Stimulated activated CD8-positive, alpha-beta memory T cell treated with anti-CD3 and anti-CD28 coated beads, Interleukin-12 subunit alpha, Interleukin-12 subunit beta, amount 100 ng/mL, for 24 hours (primary cell): ENCODE data around the gene HOXD10.

ENCODE experiments used
- DNase-seq: peaks from one replicate; pipeline ENCODE4 v3.0.0-alpha.2; 2020; ENCODE audit errors: extremely low read depth

The HOXD10 gene

DNA sequence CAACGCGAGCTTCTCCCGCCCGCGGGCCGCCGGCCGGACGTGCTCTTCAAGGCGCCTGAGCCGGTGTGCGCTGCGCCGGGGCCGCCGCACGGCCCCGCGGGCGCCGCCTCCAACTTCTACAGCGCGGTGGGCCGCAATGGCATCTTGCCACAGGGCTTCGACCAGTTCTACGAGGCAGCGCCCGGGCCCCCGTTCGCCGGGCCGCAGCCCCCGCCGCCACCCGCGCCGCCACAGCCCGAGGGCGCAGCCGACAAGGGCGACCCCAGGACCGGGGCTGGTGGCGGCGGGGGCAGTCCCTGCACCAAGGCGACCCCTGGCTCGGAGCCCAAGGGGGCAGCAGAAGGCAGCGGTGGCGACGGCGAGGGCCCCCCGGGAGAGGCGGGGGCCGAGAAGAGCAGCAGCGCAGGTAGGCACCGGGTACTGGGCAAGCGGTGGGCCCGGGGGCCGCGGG, 8.8 kb upstream of the HOXD10 start:
- DNase-seq: no peak

DNA sequence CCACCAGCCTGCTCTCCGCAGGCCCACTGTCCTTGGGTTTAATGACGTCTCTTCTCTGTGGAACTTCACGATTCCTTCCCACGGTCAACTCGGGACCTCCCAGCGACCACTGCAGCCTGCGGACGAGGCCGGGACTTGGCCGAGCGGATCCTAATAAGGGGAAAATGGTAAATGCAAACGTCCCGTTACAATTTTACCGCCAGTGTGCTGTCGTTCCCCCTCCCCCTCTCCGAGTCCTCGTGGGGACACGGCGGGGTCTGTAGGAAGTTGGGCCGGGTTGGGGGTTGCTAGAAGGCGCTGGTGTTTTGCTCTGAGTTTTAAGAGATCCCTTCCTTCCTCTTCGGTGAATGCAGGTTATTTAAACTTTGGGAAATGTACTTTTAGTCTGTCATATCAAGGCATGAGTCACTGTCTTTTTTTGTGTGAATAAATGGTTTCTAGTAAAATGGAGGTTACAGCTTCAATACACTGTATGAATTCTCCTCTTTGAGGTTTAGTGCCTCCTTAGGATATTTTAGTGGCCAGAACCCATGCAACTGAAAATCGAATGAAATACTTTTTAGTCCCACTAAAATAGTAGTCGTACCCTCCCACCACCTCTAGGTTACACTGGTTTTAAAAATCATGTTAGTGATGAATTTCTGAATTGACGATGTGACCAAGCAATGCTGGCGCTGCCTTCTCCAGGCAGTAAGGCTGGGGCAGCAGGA, 7.2 kb upstream of the HOXD10 start:
- no peak for DNase-seq

DNA sequence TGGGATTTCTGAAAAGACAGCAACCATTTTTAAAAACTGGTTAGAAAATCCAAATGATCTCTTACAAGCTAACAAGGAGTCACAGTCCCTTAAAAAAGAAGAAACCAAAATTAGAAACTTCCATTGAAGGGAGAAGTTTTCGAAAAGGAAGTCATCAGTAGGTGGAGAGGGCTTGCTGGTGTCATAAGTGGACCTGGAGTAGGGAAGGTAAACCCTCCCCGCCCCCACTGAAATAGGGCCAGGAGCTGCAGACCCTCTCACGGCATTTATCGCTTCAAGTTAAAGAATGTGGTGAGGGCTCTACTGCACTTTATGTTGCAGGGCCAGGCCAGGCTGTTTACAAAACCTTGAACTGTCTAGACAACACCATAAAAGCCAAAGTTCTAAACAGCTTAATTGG, 6.6 kb upstream of the HOXD10 start:
- no peak for DNase-seq

- no peak for DNase-seq
These were observed 5.9 kb upstream of the HOXD10 start for GRCh38 chr2:176110415-176111308.

DNA sequence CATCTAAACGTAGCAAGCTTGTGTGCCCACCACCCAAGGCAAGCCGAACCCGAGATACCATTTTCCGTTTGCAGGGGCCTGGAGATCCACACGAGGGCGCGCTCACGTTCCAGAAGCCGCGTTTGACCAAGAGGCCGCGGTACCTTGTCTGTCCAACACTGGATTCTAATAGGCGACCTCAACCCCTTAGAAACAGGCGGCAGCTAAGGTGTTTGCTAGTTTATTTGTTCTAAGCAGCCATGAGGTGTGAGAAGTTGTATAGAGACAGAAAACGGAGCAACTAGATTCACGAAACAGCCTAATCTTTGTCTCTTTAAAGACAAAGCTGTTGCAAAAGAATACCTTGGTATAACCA, 5.3 kb upstream of the HOXD10 start:
- no peak for DNase-seq

- DNase-seq: no peak
These were observed 4.7 kb upstream of the HOXD10 start for GRCh38 chr2:176111846-176112374.

- DNase-seq: no peak
These were observed 3.9 kb upstream of the HOXD10 start for GRCh38 chr2:176112375-176113302.

DNA sequence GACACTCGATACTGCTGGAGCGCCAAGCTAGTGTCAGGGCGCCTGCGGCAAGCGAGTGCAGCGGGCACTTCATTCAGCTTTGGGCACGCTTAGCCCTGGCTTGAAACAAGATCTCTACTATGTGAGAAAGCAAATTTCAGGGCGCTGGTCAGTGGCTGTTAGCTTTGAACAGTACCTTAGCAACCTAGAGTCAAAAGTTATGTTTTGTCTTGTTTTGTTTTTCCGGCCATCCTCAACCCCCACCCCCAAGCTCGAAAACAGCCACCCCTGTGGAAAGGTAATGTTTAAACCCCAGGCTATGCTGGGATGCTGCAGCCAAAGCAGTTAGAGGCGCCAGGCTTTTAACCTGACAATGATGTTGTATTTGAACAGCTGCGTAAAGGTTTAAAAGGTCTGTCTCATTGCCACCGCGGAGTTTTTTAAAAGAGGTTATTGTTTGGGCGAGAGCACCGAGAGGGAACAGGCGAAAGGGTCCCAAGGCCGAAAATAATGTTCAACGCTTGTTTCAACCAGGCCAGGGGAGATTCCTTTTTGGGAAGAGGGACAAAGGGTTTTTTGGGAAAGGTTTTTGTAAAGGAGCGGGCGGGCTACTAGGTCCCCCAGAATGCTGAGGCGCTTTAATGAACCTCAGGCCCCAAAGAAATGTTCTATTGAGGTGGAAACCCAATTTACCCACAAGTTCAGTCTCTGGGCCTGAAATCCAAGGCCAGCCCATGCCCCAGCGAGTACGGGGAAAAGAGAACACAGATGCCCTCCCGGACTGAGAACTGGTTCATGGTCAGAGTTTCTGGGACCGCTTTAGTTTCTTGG, 2.3 kb upstream of the HOXD10 start:
- no peak for DNase-seq

- no peak for DNase-seq
These were observed 1.5 kb upstream of the HOXD10 start for GRCh38 chr2:176114930-176115625.

DNA sequence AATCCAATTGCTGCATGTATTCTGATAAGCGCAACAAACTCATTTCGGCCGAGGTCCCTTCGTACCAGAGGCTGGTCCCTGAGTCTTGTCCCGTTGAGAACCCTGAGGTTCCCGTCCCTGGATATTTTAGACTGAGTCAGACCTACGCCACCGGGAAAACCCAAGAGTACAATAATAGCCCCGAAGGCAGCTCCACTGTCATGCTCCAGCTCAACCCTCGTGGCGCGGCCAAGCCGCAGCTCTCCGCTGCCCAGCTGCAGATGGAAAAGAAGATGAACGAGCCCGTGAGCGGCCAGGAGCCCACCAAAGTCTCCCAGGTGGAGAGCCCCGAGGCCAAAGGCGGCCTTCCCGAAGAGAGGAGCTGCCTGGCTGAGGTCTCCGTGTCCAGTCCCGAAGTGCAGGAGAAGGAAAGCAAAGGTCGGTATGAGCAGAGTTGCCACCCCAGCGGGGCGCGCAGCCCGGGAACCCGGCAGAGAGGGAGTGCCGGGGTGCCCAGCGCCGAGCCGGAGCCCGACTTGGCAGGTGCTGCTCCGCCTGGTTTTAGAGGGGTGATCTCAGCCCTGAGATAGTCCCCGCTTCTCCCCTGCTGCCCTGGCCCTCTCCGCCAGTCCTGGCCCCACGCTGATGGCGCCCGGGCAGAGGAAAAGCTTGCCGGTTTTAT, 714 bp downstream of the HOXD10 start:
- no peak for DNase-seq

DNA sequence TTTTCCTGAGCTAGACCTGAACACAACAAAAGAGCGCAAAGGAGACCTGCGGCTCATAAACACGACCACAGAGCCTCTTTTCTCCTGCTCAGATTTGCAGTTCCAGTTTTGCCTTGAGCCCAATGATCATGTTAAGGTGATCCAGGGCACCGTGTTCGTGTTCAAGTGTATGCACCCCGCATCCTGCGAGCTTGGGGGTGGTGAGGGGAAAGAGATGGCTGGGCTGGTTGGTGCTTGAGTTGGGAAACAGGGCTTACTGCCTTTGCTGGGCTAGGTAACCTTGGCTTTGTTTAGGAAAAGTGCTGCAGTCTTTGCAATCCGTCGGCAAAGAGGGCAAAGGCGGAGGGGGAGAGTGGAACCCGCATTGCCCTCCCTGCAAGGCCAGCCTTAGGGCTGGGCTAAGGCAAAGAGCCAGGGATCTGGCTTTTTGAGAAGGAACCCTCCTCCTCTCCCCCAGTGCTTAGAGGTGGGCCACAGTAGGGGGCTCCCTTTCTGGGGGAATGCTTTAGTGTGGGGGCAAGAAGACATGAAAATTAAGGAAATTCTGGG, 1.3 kb downstream of the HOXD10 start:
- DNase-seq: no peak

DNA sequence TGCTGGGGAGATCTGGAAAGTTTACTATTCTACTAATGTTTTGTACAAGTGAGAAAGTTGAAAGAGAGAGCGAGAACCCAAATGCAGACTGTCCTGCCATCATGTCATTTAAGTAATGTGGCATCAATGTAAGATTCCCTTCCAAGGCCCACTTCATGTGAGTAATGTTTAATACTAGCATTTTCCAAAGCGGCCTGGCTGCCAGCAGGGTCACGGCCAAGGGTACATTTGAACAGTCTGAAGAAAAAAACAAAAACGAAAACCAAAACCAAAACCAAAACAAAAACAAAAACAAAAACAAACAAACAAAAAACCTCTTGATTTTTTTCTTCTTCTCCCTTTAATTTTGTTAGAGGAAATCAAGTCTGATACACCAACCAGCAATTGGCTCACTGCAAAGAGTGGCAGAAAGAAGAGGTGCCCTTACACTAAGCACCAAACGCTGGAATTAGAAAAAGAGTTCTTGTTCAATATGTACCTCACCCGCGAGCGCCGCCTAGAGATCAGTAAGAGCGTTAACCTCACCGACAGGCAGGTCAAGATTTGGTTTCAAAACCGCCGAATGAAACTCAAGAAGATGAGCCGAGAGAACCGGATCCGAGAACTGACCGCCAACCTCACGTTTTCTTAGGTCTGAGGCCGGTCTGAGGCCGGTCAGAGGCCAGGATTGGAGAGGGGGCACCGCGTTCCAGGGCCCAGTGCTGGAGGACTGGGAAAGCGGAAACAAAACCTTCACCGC, 2.2 kb downstream of the HOXD10 start:
- no peak for DNase-seq

DNA sequence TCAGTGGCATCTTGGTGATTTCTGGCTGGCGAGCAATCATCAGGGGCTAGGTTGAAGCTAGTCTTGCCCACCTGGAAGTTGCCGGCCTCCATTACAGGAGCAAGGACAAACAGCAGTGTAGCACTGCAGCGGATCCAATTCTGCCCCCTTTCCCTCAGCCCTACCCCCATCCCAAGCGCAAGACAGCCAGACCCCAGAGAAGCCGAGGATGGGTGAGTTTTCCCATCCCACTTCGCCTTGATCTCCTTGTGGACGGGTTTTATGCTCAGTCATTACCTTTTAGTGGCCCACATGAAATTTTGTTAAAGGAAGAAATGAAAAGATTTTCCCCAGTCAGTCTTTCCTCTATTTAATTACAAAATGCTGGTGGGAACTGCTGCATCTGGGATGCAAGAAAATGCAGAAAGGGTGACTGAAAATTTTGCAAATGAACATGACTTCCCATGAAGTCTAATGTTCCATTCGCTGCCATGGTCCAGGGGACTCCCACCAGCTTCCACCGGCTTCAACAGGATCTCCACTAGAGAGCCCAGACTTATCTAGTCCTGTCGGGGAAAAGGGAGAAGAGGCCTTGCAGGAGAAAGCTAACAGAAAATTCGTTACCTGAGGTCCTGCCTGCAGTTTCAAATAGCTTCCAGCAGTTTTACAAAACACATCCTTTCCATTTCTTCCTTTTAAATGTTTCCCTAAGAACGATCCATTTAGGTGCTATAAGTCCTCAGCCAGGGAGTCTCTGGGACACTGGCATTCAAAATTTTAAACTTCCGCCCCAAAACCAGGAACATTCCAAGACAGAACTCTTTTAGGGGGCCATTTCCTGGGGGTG, 4.0 kb downstream of the HOXD10 start:
- no peak for DNase-seq

GRCh38 chr2:176121190-176122051, 4.8 kb downstream of the HOXD10 start:
- DNase-seq: no peak

DNA sequence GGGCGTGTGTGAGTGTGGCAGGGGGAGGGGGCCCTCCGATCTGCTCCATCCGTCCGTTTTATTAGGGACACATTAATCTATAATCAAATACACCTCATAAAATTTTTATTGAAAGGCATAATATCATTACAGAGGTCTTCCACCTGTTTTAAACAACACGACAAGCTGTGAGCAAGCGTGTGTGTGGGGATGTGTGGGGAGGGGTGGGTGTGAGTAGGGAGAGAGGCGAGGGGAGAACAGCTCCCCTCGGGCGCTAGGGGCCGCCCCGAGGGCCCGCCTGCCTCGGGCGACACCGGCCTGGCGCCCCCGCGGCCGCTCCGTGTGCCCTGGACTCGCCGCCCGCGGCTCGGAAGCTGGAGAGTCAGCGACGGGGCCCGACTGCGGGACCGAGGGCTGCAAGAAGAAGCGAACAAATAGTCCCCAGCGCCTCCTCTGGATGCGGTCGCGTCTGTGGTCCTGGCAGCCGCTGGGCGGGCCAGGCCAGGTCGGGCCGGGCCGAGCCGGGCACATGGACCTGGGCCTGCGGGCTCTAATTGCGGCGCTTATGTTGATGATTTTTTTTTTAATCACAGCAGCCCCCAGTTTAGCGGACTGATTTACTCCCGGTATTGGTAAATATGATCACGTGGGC, 5.6 kb downstream of the HOXD10 start:
- no peak for DNase-seq

DNA sequence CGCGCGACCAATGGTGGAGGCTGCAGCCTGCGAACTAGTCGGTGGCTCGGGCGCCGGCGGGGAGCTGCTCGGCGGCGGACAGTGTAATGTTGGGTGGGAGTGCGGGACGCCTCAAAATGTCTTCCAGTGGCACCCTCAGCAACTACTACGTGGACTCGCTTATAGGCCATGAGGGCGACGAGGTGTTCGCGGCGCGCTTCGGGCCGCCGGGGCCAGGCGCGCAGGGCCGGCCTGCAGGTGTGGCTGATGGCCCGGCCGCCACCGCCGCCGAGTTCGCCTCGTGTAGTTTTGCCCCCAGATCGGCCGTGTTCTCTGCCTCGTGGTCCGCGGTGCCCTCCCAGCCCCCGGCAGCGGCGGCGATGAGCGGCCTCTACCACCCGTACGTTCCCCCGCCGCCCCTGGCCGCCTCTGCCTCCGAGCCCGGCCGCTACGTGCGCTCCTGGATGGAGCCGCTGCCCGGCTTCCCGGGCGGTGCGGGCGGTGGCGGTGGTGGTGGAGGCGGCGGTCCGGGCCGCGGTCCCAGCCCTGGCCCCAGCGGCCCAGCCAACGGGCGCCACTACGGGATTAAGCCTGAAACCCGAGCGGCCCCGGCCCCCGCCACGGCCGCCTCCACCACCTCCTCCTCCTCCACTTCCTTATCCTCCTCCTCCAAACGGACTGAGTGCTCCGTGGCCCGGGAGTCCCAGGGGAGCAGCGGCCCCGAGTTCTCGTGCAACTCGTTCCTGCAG, 6.3 kb downstream of the HOXD10 start, which contains the start of gene HOXD9:
Gene HOXD9, plus strand, starts transcription at position 37 of the 728 bp plus-strand sequence. Its CDS starts 50 bp downstream, at position 87.
- DNase-seq: no peak
